HG03460 (cell line): ENCODE data around the gene PPP2R2C.

Experiments used
- ATAC-seq: cut with Tn5 transposase; IDR thresholded peaks from one replicate; pipeline ENCODE4 v1.9.1; 2021; ENCODE audit not compliant: unreplicated experiment

PPP2R2C gene

GRCh38 chr4:6404611-6405396 is 67.6 kb downstream of the PPP2R2C start:
- no peak for ATAC-seq

- no peak for ATAC-seq
Observed at GRCh38 chr4:6403400-6403685, 69.1 kb downstream of the PPP2R2C start.

- ATAC-seq: no peak
Observed at GRCh38 chr4:6402566-6403399, 69.6 kb downstream of the PPP2R2C start.

GRCh38 chr4:6401797-6402196 is 70.6 kb downstream of the PPP2R2C start:
- ATAC-seq: no peak

- ATAC-seq: no peak
Observed at GRCh38 chr4:6396696-6397236, 75.6 kb downstream of the PPP2R2C start.

- ATAC-seq: no peak
Observed at GRCh38 chr4:6395466-6396228, 76.8 kb downstream of the PPP2R2C start.

- ATAC-seq: no peak
Observed at GRCh38 chr4:6394671-6395081, 77.7 kb downstream of the PPP2R2C start.

- no peak for ATAC-seq
Observed at GRCh38 chr4:6393544-6394475, 78.6 kb downstream of the PPP2R2C start.

GRCh38 chr4:6393066-6393465 is 79.3 kb downstream of the PPP2R2C start:
- no peak for ATAC-seq

- ATAC-seq: no peak
Observed at GRCh38 chr4:6392407-6392806, 80.0 kb downstream of the PPP2R2C start.

- ATAC-seq: no peak
Observed at GRCh38 chr4:6391852-6392188, 80.6 kb downstream of the PPP2R2C start.

- ATAC-seq: no peak
Observed at GRCh38 chr4:6391186-6391851, 81.1 kb downstream of the PPP2R2C start.

- no peak for ATAC-seq
Observed at GRCh38 chr4:6390356-6390755, 82.1 kb downstream of the PPP2R2C start.

GRCh38 chr4:6389142-6389825 is 83.1 kb downstream of the PPP2R2C start:
- no peak for ATAC-seq

- ATAC-seq: no peak
Observed at GRCh38 chr4:6388713-6389112, 83.7 kb downstream of the PPP2R2C start.

- ATAC-seq: no peak
Observed at GRCh38 chr4:6387946-6388345, 84.5 kb downstream of the PPP2R2C start.

- no peak for ATAC-seq
Observed at GRCh38 chr4:6386091-6386490, 86.3 kb downstream of the PPP2R2C start.

- no peak for ATAC-seq
Observed at GRCh38 chr4:6385288-6385687, 87.1 kb downstream of the PPP2R2C start.

- ATAC-seq: no peak
Observed at GRCh38 chr4:6384541-6384940, 87.9 kb downstream of the PPP2R2C start.
